Transverse colon (tissue), 4 donors: ENCODE measurements around the gene SMCO2. TPM values are rescaled to one million over a fixed set of nuclear protein-coding genes. Genes with fewer than 3 reads are reported as not detected.
A peak's percentile ranks its signal among the peaks of the same experiment; 100 is the strongest.

Experiments used
- DNase-seq: peaks from one replicate; pipeline ENCODE4 v3.0.0-alpha.2; 2019
- H3K27ac ChIP-seq, 4 donors: fragments of 200-600 bp; sonication (generic); 2 replicates each; pipeline ENCODE4 v1.5.1; 2016 to 2018; ENCODE audit warnings: inconsistent platforms in 4 of 4
- H3K27me3 ChIP-seq: fragments of 200-600 bp; sonication (generic); 2 replicates; pipeline ENCODE4 v1.5.1; 2017; ENCODE audit warnings: inconsistent platforms
- H3K36me3 ChIP-seq, 4 donors: fragments of 200-600 bp; sonication (generic); 2 replicates each; pipeline ENCODE4 v1.5.1; 2017 to 2019; ENCODE audit warnings: inconsistent platforms in 4 of 4
- H3K4me1 ChIP-seq, 4 donors: fragments of 200-600 bp; sonication (generic); 2 replicates each; pipeline ENCODE4 v1.5.1; 2017 to 2020; ENCODE audit warnings: inconsistent platforms in 4 of 4
- H3K4me3 ChIP-seq, 4 donors: fragments of 200-600 bp; sonication (generic); 1 replicate in 1 of 4; 2 replicates in 3 of 4; pipeline versions ENCODE4 v1.5.1 to v1.6.1; 2017 to 2019; ENCODE audit warnings: inconsistent platforms in 4 of 4
- H3K9me3 ChIP-seq, 2 donors: fragments of 200-600 bp; sonication (generic); 2 replicates each; pipeline ENCODE4 v1.5.1; 2017 to 2019; ENCODE audit warnings: inconsistent platforms in 2 of 2
- CTCF ChIP-seq, 5 experiments: fragments of 200-600 bp in 3 of 5; fragments of 450-650 bp in 2 of 5; sonication (generic) in 3 of 5; IDR thresholded peaks; 1 replicate in 2 of 5; 2 replicates in 3 of 5; pipeline ENCODE4 v1.5.1; 2016 to 2017; ENCODE audit warnings: antibody characterized with exemption in 5 of 5, inconsistent platforms in 3 of 5, mild to moderate bottlenecking in 2 of 5, moderate library complexity in 1 of 5
- EP300 ChIP-seq: sonication (generic); formaldehyde crosslinking; IDR thresholded peaks from one replicate; pipeline ENCODE4 v1.6.1; 2017; ENCODE audit warnings: antibody characterized with exemption, low read depth
- POLR2A ChIP-seq: fragments of 450-650 bp; IDR thresholded peaks from one replicate; pipeline ENCODE4 v1.6.1; 2016; ENCODE audit warnings: antibody characterized with exemption, mild to moderate bottlenecking, moderate library complexity
- POLR2AphosphoS5 ChIP-seq, 3 donors: sonication (generic); formaldehyde crosslinking; IDR thresholded peaks; one replicate each; pipeline ENCODE4 v1.6.1; 2016; ENCODE audit warnings: antibody characterized with exemption in 3 of 3
- WGBS, 2 donors: methylation state at CpG; one replicate each; pipeline ENCODE4 v1.1.5; 2018; ENCODE audit warnings: low coverage in 1 of 2; 5-methylcytosine and 5-hydroxymethylcytosine counted together
- in situ Hi-C, 4 donors: fragments of 200-750 bp; cut with MboI; loops; one replicate each; pipeline versions ENCODE4 v1.15.0 to v1.15.1; 2017; ENCODE audit warnings: low sequenced_read_pairs in 3 of 4, low pct_ligation_motif_present in 1 of 4, low pct_unique_long_range_greater_than_20kb in 1 of 4
- intact Hi-C: fragments of 100-400 bp; cut with DNase I; formaldehyde crosslinking; loops from one replicate; pipeline ENCODE4 v1.15.1; 2023; ENCODE audit warnings: low total_unique reads
- total RNA-seq, 4 donors: library from RNA; depleted of rRNA; stranded (reverse); fragments of >200 nt; gene quantifications; one replicate each; pipeline ENCODE4 v1.1.0, GENCODE V29; 2016

Gene SMCO2
- total RNA-seq, 4 donors from 2014 or later: not detected

DNA sequence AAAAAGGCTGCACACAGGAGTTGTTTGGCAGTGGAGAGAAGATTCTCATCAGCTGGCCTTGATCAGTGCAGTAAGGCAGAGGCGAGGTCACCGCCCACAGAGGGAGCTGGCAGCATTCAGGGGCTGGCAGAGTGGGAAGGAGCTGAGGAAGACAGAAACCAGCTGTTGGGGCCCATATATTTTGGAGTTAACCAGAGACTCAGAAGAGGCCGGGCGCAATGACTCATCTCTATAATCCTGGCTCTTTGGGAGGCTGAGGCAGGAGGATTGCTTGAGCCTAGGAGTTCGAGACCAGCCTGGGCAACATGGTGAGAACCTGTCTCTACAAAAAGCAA is 17.7 kb downstream of the SMCO2 start:
- WGBS, 2 donors: 70% methylated on average over 5 of the region's 5 CpGs; no CpG with 5 or more reads in 1 of the 2 donors

DNA sequence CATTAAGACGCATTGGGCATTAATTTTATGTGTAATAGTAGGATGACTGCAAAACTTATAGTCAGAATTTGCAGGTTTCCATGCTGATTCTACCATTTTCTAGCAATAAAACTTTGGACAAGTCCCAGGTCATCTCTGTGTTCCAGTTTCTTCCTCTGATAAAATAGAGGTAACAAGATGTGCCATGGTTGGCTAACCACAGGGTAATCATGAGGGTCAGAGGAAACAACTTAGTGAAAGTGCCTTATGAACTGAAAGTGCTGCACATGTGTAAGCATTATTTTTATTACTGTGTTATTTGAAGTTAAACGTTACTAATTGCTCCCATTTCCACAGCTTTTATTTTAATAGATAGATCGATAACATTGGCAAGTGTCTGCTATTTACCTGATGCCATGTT is 21.1 kb downstream of the SMCO2 start:
- no peaks in the 10 kb centered on the region for H3K36me3 ChIP-seq
- no peaks in the 10 kb centered on the region for H3K27me3 ChIP-seq
- no peak overlapping the region for H3K4me3 ChIP-seq
- no peak for TF ChIP-seq POLR2AphosphoS5 (IDR thresholded peaks at IDR 0.05)
- no peak for TF ChIP-seq EP300
- no peak for TF ChIP-seq POLR2A
- TF ChIP-seq CTCF (IDR thresholded peaks at IDR 0.05): no peak
- no peaks in the 10 kb centered on the region for H3K9me3 ChIP-seq
- H3K27ac ChIP-seq: no peak overlapping the region
- 83 to 88% methylated on average over 3 of the region's 3 CpGs for WGBS, 2 donors
- intact Hi-C loops: no loop called here
- in situ Hi-C loops: no loop called here
- H3K4me1 ChIP-seq: peaks cover 0 to 2% (median 0%) of the 10 kb centered on the region in 4 donors
- no peak for DNase-seq

More for the DNA sequence above, 17.7 kb downstream of the SMCO2 start:
- no peak for DNase-seq
- no peaks in the 10 kb centered on the region for H3K27me3 ChIP-seq
- H3K9me3 ChIP-seq: no peaks in the 10 kb centered on the region
- H3K4me3 ChIP-seq: no peak overlapping the region
- no peaks in the 10 kb centered on the region for H3K36me3 ChIP-seq
- H3K27ac ChIP-seq: no peak overlapping the region
- in situ Hi-C loops: no loop called here
- peaks cover 0 to 12% (median 3%) of the 10 kb centered on the region in 4 donors for H3K4me1 ChIP-seq
- TF ChIP-seq POLR2A (no peak), POLR2AphosphoS5 (IDR thresholded peaks at IDR 0.05) (no peak), CTCF (IDR thresholded peaks at IDR 0.05) (no peak), EP300 (no peak)
- intact Hi-C loops: no loop called here

- WGBS, 2 donors: 32% methylated on average over 2 of the region's 2 CpGs; no CpG with 5 or more reads in 1 of the 2 donors
- H3K4me3 ChIP-seq: no peak overlapping the region
- intact Hi-C loops (no loop called here), in situ Hi-C loops (no loop called here)
- TF ChIP-seq POLR2AphosphoS5 (IDR thresholded peaks at IDR 0.05): no peak
- TF ChIP-seq EP300: no peak
- no peak for TF ChIP-seq POLR2A
- TF ChIP-seq CTCF (IDR thresholded peaks at IDR 0.05): no peak
- peaks cover 0 to 2% (median 0%) of the 10 kb centered on the region in 4 donors for H3K4me1 ChIP-seq
- DNase-seq: no peak
- H3K36me3 ChIP-seq: no peaks in the 10 kb centered on the region
- no peaks in the 10 kb centered on the region for H3K27me3 ChIP-seq
- peak overlapping the region in 1 of 4 donors; percentile 29 for H3K27ac ChIP-seq
- no peaks in the 10 kb centered on the region for H3K9me3 ChIP-seq
Observed at GRCh38 chr12:27468241-27468640, 21.7 kb downstream of the SMCO2 start.

- H3K27me3 ChIP-seq: no peaks in the 10 kb centered on the region
- no peaks in the 10 kb centered on the region for H3K36me3 ChIP-seq
- H3K9me3 ChIP-seq: no peaks in the 10 kb centered on the region
- in situ Hi-C loops: no loop called here
- H3K4me1 ChIP-seq: peaks cover 0 to 2% (median 0%) of the 10 kb centered on the region in 4 donors
- H3K27ac ChIP-seq: peak overlapping the region in 1 of 4 donors; percentile 29
- 45% methylated on average over 1 of the region's 1 CpG; no CpG with 5 or more reads in 1 of the 2 donors for WGBS, 2 donors
- no peak for DNase-seq
- intact Hi-C loops: no loop called here
- TF ChIP-seq EP300 (no peak), POLR2A (no peak), CTCF (IDR thresholded peaks at IDR 0.05) (no peak), POLR2AphosphoS5 (IDR thresholded peaks at IDR 0.05) (no peak)
- no peak overlapping the region for H3K4me3 ChIP-seq
Observed at GRCh38 chr12:27469176-27469736, 22.7 kb downstream of the SMCO2 start.
